Panc1 (cell line): ENCODE results near the gene KIAA1614.

Source experiments
- CTCF ChIP-seq: fragments of 450-650 bp; IDR thresholded peaks from 2 replicates; pipeline ENCODE4 v1.5.1; 2017; ENCODE audit warnings: mild to moderate bottlenecking
- POLR2AphosphoS5 ChIP-seq: IDR thresholded peaks from 2 replicates; pipeline ENCODE4 v1.6.1; 2012; ENCODE audit warnings: mild to moderate bottlenecking, low read depth, low read length, moderate library complexity
- SIN3A ChIP-seq: IDR thresholded peaks from 2 replicates; pipeline ENCODE4 v1.6.1; 2012; ENCODE audit warnings: low read depth, mild to moderate bottlenecking, low read length, moderate library complexity, borderline replicate concordance; ENCODE audit not compliant: insufficient read depth
- TCF7L2 ChIP-seq: IDR thresholded peaks from 2 replicates; pipeline ENCODE4 v1.6.1; 2011; ENCODE audit warnings: mild to moderate bottlenecking, low read depth, low read length, inconsistent platforms

DNA sequence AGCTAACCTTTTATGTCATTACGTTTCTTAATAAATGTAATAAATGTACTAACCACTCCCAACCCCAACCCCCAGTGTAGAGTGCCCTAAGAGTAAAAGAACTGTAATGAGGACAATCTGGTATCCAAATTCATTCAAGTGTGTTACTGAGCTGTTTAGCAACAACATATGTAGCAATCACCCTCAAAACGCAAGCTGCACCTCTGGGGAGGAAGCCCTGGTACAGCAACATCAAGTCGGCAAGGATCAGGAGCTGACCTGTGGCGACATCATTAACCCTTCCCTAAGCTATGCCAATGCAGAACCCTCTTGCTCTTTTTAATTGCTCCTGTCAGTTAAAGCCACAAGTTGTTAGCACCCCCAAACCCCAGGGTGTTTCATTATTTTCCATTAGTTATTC lies 62.9 kb downstream of the KIAA1614 start:
- no peak for TF ChIP-seq CTCF
- TF ChIP-seq POLR2AphosphoS5 = no peak
- no peak for TF ChIP-seq TCF7L2
- TF ChIP-seq SIN3A = no peak
